Measurements from ENCODE around the gene PLA2G4C. TPM values are rescaled to one million over a fixed set of nuclear protein-coding genes. Genes with fewer than 3 reads are reported as not detected.

PLA2G4C gene
- polyA plus RNA-seq, 6 donors from 2014 or later: 1.6 to 18.5 (median 5.8) TPM; not detected in 1

GRCh38 chr19:48030073-48030472, 80.5 kb downstream of the PLA2G4C start:
- DNase-seq (no peak), ATAC-seq (ENCODE audit: low read depth in 2 of 2) (no peak)
- Mint-ChIP-seq H3K27me3 (peaks cover 14 to 61% (median 41%) of the 10 kb centered on the region in 3 donors), H3K4me3 (no peak overlapping the region), H3K27ac (no peak overlapping the region), H3K9me3 (peaks cover 0 to 8% (median 0%) of the 10 kb centered on the region in 7 donors), H3K36me3 (no peaks in the 10 kb centered on the region), H3K4me1 (no peaks in the 10 kb centered on the region)

- Mint-ChIP-seq H3K4me3 (no peak overlapping the region), H3K36me3 (no peaks in the 10 kb centered on the region), H3K9me3 (peaks cover 0 to 8% (median 0%) of the 10 kb centered on the region in 7 donors), H3K4me1 (no peaks in the 10 kb centered on the region), H3K27me3 (peaks cover 20 to 68% (median 48%) of the 10 kb centered on the region in 3 donors), H3K27ac (no peak overlapping the region)
- ATAC-seq (ENCODE audit: low read depth in 2 of 2) (no peak), DNase-seq (no peak)
Observed at GRCh38 chr19:48029431-48029830, 81.2 kb downstream of the PLA2G4C start.

GRCh38 chr19:48025480-48025879, 85.1 kb downstream of the PLA2G4C start:
- no peak for DNase-seq
- no peak for ATAC-seq (ENCODE audit: low read depth in 2 of 2)
- Mint-ChIP-seq H3K27ac (no peak overlapping the region), H3K36me3 (peaks cover 0 to 8% of the 10 kb centered on the region in 2 donors), H3K27me3 (peaks cover 32 to 68% (median 42%) of the 10 kb centered on the region in 3 donors), H3K9me3 (peaks cover 0 to 8% (median 0%) of the 10 kb centered on the region in 7 donors), H3K4me3 (no peak overlapping the region), H3K4me1 (no peaks in the 10 kb centered on the region)

GRCh38 chr19:48023518-48023917, 87.1 kb downstream of the PLA2G4C start:
- Mint-ChIP-seq H3K4me3 (no peak overlapping the region), H3K27me3 (peaks cover 34 to 57% (median 49%) of the 10 kb centered on the region in 3 donors), H3K36me3 (peaks cover 0 to 8% of the 10 kb centered on the region in 2 donors), H3K9me3 (peaks cover 0 to 8% (median 0%) of the 10 kb centered on the region in 7 donors), H3K27ac (no peak overlapping the region), H3K4me1 (no peaks in the 10 kb centered on the region)
- ATAC-seq (ENCODE audit: low read depth in 2 of 2) (no peak), DNase-seq (no peak)

- Mint-ChIP-seq H3K4me3 (no peak overlapping the region), H3K27me3 (peaks cover 40 to 53% (median 50%) of the 10 kb centered on the region in 3 donors)
- no peak for ATAC-seq (ENCODE audit: low read depth in 2 of 2)
Observed at GRCh38 chr19:48023011-48023410, 87.6 kb downstream of the PLA2G4C start.

GRCh38 chr19:48020686-48021085, 89.9 kb downstream of the PLA2G4C start:
- DNase-seq: no peak
- H3K4me1 Mint-ChIP-seq: no peaks in the 10 kb centered on the region
- ATAC-seq (ENCODE audit: low read depth in 2 of 2): no peak
- peaks cover 0 to 8% of the 10 kb centered on the region in 2 donors for H3K36me3 Mint-ChIP-seq
- H3K27me3 Mint-ChIP-seq: peaks cover 49 to 55% (median 51%) of the 10 kb centered on the region in 3 donors
- peaks cover 0 to 7% (median 2%) of the 10 kb centered on the region in 7 donors for H3K9me3 Mint-ChIP-seq
- H3K27ac Mint-ChIP-seq: no peak overlapping the region
- H3K4me3 Mint-ChIP-seq: no peak overlapping the region

More at GRCh38 chr19:48023011-48023410, 87.6 kb downstream of the PLA2G4C start:
- DNase-seq: no peak
- Mint-ChIP-seq H3K9me3 (peaks cover 0 to 8% (median 0%) of the 10 kb centered on the region in 7 donors), H3K4me1 (no peaks in the 10 kb centered on the region), H3K27ac (no peak overlapping the region), H3K36me3 (peaks cover 0 to 8% of the 10 kb centered on the region in 2 donors)

GRCh38 chr19:48010932-48011758, 99.5 kb downstream of the PLA2G4C start:
- Mint-ChIP-seq H3K9me3 (peaks cover 4 to 17% (median 5%) of the 10 kb centered on the region in 7 donors), H3K27me3 (peaks cover 16 to 17% (median 17%) of the 10 kb centered on the region in 3 donors), H3K27ac (no peak overlapping the region), H3K4me3 (no peak overlapping the region), H3K4me1 (no peaks in the 10 kb centered on the region), H3K36me3 (peaks cover 0 to 7% of the 10 kb centered on the region in 2 donors)
- DNase-seq: no peak
- ATAC-seq (ENCODE audit: low read depth in 2 of 2): no peak

- peaks cover 4 to 15% (median 5%) of the 10 kb centered on the region in 7 donors for H3K9me3 Mint-ChIP-seq
- no peak overlapping the region for H3K4me3 Mint-ChIP-seq
Observed at GRCh38 chr19:48006762-48007161, 103.9 kb downstream of the PLA2G4C start.

GRCh38 chr19:48004236-48004635, 106.4 kb downstream of the PLA2G4C start:
- no peak overlapping the region for H3K4me3 Mint-ChIP-seq
- DNase-seq (no peak), ATAC-seq (ENCODE audit: low read depth in 2 of 2) (no peak)
- peaks cover 0 to 7% of the 10 kb centered on the region in 2 donors for H3K36me3 Mint-ChIP-seq
- H3K27ac Mint-ChIP-seq: no peak overlapping the region
- H3K9me3 Mint-ChIP-seq: peaks cover 4 to 11% (median 5%) of the 10 kb centered on the region in 7 donors
- peaks cover 35 to 38% (median 37%) of the 10 kb centered on the region in 3 donors for H3K27me3 Mint-ChIP-seq
- H3K4me1 Mint-ChIP-seq: no peaks in the 10 kb centered on the region

More at GRCh38 chr19:48006762-48007161, 103.9 kb downstream of the PLA2G4C start:
- Mint-ChIP-seq H3K36me3 (peaks cover 0 to 7% of the 10 kb centered on the region in 2 donors), H3K4me1 (no peaks in the 10 kb centered on the region), H3K27me3 (peaks cover 28 to 38% (median 35%) of the 10 kb centered on the region in 3 donors), H3K27ac (peak overlapping the region in 1 of 6 donors; percentile 34)
- ATAC-seq (ENCODE audit: low read depth in 2 of 2) (no peak), DNase-seq (no peak)

GRCh38 chr19:48000846-48001245, 109.8 kb downstream of the PLA2G4C start:
- ATAC-seq (ENCODE audit: low read depth in 2 of 2): no peak

GRCh38 chr19:47998800-47999199, 111.8 kb downstream of the PLA2G4C start:
- ATAC-seq (ENCODE audit: low read depth in 2 of 2) (no peak), DNase-seq (no peak)
- H3K4me3 Mint-ChIP-seq: no peak overlapping the region
- H3K27me3 Mint-ChIP-seq: peaks cover 14 to 39% (median 31%) of the 10 kb centered on the region in 3 donors
- H3K27ac Mint-ChIP-seq: no peak overlapping the region
- H3K4me1 Mint-ChIP-seq: no peaks in the 10 kb centered on the region
- H3K9me3 Mint-ChIP-seq: peaks cover 0 to 10% (median 2%) of the 10 kb centered on the region in 7 donors
- no peaks in the 10 kb centered on the region for H3K36me3 Mint-ChIP-seq

More at GRCh38 chr19:48000846-48001245, 109.8 kb downstream of the PLA2G4C start:
- Mint-ChIP-seq H3K9me3 (peaks cover 0 to 8% (median 2%) of the 10 kb centered on the region in 7 donors), H3K4me3 (no peak overlapping the region), H3K4me1 (no peaks in the 10 kb centered on the region), H3K27me3 (peaks cover 25 to 40% (median 33%) of the 10 kb centered on the region in 3 donors), H3K27ac (no peak overlapping the region), H3K36me3 (no peaks in the 10 kb centered on the region)
- no peak for DNase-seq
